22Rv1 (cell line): ENCODE data around the gene MAMLD1.

ENCODE experiments used
- ZFX ChIP-seq: fragments of 450-650 bp; IDR thresholded peaks from 2 replicates; pipeline ENCODE4 v1.6.1; 2017; ENCODE audit warnings: antibody characterized with exemption, borderline replicate concordance
- TF ChIP-seq, protein P1 (sequence below): fragments of 450-650 bp; IDR thresholded peaks from 2 replicates; pipeline ENCODE4 v1.5.1; 2017; ENCODE audit warnings: mild to moderate bottlenecking

- TF ChIP-seq, protein P1, sequence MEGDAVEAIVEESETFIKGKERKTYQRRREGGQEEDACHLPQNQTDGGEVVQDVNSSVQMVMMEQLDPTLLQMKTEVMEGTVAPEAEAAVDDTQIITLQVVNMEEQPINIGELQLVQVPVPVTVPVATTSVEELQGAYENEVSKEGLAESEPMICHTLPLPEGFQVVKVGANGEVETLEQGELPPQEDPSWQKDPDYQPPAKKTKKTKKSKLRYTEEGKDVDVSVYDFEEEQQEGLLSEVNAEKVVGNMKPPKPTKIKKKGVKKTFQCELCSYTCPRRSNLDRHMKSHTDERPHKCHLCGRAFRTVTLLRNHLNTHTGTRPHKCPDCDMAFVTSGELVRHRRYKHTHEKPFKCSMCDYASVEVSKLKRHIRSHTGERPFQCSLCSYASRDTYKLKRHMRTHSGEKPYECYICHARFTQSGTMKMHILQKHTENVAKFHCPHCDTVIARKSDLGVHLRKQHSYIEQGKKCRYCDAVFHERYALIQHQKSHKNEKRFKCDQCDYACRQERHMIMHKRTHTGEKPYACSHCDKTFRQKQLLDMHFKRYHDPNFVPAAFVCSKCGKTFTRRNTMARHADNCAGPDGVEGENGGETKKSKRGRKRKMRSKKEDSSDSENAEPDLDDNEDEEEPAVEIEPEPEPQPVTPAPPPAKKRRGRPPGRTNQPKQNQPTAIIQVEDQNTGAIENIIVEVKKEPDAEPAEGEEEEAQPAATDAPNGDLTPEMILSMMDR, result no peak
- TF ChIP-seq ZFX, result no peak
These were observed 3.1 kb downstream of the MAMLD1 start for GRCh38 chrX:150365990-150366911.
